Skeletal muscle satellite cell (primary cell): ENCODE measurements around the gene FAS.
A peak's percentile ranks its signal among the peaks of the same experiment; 100 is the strongest.
"Not testable (repeated sequence)": the region's sequence is repeated elsewhere in the genome, so short reads cannot be mapped to it uniquely, and the experiment has no call there.

Source experiments
- H3K27me3 ChIP-seq: 2 replicates; pipeline ENCODE4 v1.7.0; 2013; ENCODE audit warnings: low read length; ENCODE audit not compliant: control insufficient read depth, insufficient read depth
- H3K36me3 ChIP-seq: 2 replicates; pipeline ENCODE4 v1.7.0; 2013; ENCODE audit warnings: mild to moderate bottlenecking, control low read depth, low read length; ENCODE audit not compliant: insufficient read depth
- H3K4me1 ChIP-seq: 2 replicates; pipeline ENCODE4 v1.7.0; 2013; ENCODE audit warnings: low read length; ENCODE audit not compliant: control insufficient read depth, insufficient read depth
- H3K4me2 ChIP-seq: 2 replicates; pipeline ENCODE4 v1.7.0; 2013; ENCODE audit warnings: mild to moderate bottlenecking, low read length
- H3K4me3 ChIP-seq: 2 replicates; pipeline ENCODE4 v1.7.0; 2013; ENCODE audit warnings: low read length
- H3K9ac ChIP-seq: 2 replicates; pipeline ENCODE4 v1.7.0; 2013; ENCODE audit warnings: mild to moderate bottlenecking, low read depth, low read length, moderate library complexity
- H3K9me3 ChIP-seq: replicated peaks from 2 replicates; pipeline ENCODE4 v1.7.0; 2013; ENCODE audit warnings: mild to moderate bottlenecking, control low read depth, low read length

FAS gene

GRCh38 chr10:88994019-88994418 is 3.4 kb downstream of the FAS start:
- H3K4me1 ChIP-seq = peaks cover 37% of the 10 kb centered on the region
- no peaks in the 10 kb centered on the region for H3K27me3 ChIP-seq
- no peaks in the 10 kb centered on the region for H3K36me3 ChIP-seq
- H3K9me3 ChIP-seq = no peaks in the 10 kb centered on the region
- peak overlapping the region; percentile 92 for H3K4me2 ChIP-seq
- peak overlapping the region; percentile 84 for H3K4me3 ChIP-seq
- H3K9ac ChIP-seq = peak overlapping the region; percentile 95

- no peak overlapping the region for H3K9ac ChIP-seq
- H3K36me3 ChIP-seq = no peaks in the 10 kb centered on the region
- no peak overlapping the region for H3K4me2 ChIP-seq
- H3K4me1 ChIP-seq = peaks cover 38% of the 10 kb centered on the region
- H3K4me3 ChIP-seq = no peak overlapping the region
- H3K9me3 ChIP-seq = no peaks in the 10 kb centered on the region
- H3K27me3 ChIP-seq = no peaks in the 10 kb centered on the region
These were observed 4.7 kb downstream of the FAS start for GRCh38 chr10:88995156-88995876.

DNA sequence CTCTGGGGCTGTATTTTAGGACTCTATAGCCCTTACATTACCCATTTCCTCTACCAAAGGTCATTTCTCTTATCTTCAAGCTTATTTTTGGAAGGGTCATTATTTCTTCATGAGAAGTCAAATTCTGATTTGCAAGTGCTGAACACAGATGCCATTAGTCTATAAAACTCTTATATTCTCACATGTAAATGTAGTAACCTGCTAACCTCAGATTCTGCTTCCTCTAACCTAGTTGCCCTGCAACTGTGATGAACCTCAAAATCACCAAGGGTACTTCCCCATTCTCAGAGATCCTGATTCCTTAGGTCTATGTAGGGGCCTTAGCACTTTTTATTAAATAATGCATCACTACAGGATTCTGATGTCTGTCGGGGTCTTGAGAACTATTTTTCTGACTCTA is 6.3 kb downstream of the FAS start:
- H3K9ac ChIP-seq = no peak overlapping the region
- H3K9me3 ChIP-seq = no peaks in the 10 kb centered on the region
- H3K4me1 ChIP-seq = peaks cover 54% of the 10 kb centered on the region
- H3K4me2 ChIP-seq = no peak overlapping the region
- H3K4me3 ChIP-seq = no peak overlapping the region
- H3K36me3 ChIP-seq = no peaks in the 10 kb centered on the region
- H3K27me3 ChIP-seq = no peaks in the 10 kb centered on the region

DNA sequence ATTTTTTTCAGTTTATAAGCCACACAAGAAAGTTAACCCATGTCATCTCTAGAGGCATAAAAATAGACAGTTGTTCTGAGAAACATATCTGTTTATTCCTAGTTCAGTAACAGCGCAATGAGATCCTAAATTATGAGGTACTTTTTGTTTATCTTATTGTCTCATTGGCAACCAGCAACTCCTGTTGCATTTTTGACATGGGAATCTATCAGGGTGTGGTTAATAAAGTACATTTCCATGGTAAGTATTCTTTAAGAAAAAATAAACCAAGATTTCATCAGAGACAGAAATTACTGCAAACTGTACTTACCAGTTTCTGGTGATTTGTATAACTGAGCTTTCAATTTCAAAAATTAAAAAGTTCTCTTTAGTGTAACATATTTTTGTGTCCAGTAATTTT is 9.0 kb downstream of the FAS start:
- peak overlapping the region; percentile 36 for H3K4me3 ChIP-seq

DNA sequence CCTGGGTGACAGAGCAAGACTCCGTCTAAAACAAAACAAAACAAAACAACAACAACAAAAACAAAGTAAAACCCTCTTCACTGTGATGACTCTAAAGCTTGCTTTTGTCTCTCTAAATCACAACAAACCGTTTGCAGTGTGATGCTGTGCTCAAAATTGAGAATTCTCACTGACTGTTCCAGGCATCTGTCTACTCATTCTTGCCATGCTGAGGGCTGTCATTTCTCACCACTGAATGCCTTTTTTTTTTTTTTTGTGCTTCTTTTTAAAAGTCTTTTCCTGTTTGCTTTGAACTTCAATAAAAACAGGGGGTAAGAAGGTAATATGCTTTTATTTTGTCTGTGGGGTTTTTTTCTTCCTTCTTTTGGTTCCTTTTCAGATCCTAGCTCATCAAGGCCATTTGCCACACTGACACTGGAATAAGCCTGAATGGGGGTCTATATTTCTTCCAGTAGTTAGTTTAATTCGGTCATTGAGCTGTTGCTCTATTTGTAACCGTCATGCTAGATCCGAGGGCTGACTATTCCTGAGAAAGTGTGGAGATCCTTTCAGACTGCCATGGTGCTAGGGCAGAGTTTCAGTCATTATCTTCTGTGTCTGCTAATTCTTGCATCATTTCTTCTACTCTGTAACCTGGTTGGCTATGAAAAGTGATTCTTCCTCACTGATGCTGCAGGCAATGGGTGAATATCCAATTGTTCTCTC is 10.6 kb downstream of the FAS start:
- Histone ChIP-seq H3K27me3 (no peaks in the 10 kb centered on the region), H3K36me3 (peaks cover 12% of the 10 kb centered on the region), H3K4me1 (peaks cover 30% of the 10 kb centered on the region), H3K4me3 (peak overlapping the region; percentile 51), H3K9me3 (no peaks in the 10 kb centered on the region), H3K9ac (peak overlapping the region; percentile 77), H3K4me2 (peak overlapping the region; percentile 74)

More for the DNA sequence above, 9.0 kb downstream of the FAS start:
- peak overlapping the region; percentile 77 for H3K9ac ChIP-seq
- H3K9me3 ChIP-seq = no peaks in the 10 kb centered on the region
- peaks cover 12% of the 10 kb centered on the region for H3K36me3 ChIP-seq
- H3K27me3 ChIP-seq = no peaks in the 10 kb centered on the region
- peak overlapping the region; percentile 74 for H3K4me2 ChIP-seq
- H3K4me1 ChIP-seq = peaks cover 40% of the 10 kb centered on the region

DNA sequence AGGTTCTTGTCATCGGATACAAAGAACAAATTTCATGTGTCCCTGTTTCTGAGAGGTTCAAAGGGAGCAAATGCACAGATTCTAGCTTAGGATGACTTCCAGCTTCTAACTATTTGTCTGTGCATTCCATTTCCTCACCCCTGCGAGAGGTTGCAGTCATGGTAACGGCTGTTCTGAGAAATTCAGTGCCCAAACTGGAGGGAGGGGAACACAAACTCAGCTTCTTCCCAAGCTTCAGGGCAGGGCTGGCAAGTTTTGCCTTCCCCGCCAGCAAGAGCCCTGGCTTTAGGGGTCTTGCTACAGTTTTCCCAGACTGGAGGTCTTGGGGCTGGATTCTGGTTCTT is 11.1 kb downstream of the FAS start:
- Histone ChIP-seq H3K27me3 (no peaks in the 10 kb centered on the region), H3K4me2 (peak overlapping the region; percentile 74), H3K4me3 (no peak overlapping the region), H3K4me1 (peaks cover 30% of the 10 kb centered on the region), H3K9me3 (no peaks in the 10 kb centered on the region), H3K36me3 (peaks cover 12% of the 10 kb centered on the region), H3K9ac (no peak overlapping the region)

DNA sequence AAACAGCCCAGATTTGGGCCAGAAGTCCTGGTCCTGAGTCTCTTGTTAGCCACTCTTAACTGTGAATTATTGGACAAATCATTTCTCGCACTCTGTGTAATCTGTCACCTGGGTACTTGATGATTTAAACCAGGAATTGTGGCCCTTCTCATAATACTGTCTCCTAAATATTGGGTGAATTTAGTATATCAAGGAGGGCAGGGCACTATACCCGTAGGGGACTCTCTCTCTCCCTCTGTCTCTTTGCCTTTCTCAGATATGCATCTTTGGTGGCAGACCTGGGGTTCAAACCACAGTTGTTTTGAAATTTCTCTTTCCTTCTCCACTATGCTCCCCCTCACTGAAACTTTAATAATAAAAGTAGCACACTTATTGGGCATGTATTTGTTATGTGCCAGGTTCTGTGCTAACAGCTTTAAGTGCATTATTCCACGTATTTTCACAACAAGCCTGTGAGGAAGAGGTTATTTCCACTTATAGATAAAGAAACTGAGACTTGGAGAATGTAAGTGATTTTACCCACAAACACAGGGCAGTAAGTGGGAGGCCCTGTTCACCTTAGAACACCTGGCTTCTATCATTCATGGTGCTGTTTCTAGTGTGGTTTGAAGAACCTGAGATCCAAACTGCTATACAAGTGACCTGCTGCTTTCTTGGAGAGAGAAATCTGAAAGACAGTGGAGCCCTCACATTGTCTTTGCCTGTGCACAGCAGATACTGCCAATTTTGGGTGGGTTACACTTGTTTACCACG is 11.8 kb downstream of the FAS start:
- peaks cover 30% of the 10 kb centered on the region for H3K4me1 ChIP-seq
- H3K9me3 ChIP-seq = no peaks in the 10 kb centered on the region
- H3K27me3 ChIP-seq = no peaks in the 10 kb centered on the region
- H3K9ac ChIP-seq = no peak overlapping the region
- H3K4me3 ChIP-seq = no peak overlapping the region
- H3K36me3 ChIP-seq = peaks cover 13% of the 10 kb centered on the region
- H3K4me2 ChIP-seq = no peak overlapping the region

- no peaks in the 10 kb centered on the region for H3K9me3 ChIP-seq
- no peak overlapping the region for H3K4me2 ChIP-seq
- H3K9ac ChIP-seq = no peak overlapping the region
- H3K27me3 ChIP-seq = no peaks in the 10 kb centered on the region
- peaks cover 30% of the 10 kb centered on the region for H3K4me1 ChIP-seq
- no peak overlapping the region for H3K4me3 ChIP-seq
- peaks cover 22% of the 10 kb centered on the region for H3K36me3 ChIP-seq
These were observed 12.7 kb downstream of the FAS start for GRCh38 chr10:89003344-89003743.

DNA sequence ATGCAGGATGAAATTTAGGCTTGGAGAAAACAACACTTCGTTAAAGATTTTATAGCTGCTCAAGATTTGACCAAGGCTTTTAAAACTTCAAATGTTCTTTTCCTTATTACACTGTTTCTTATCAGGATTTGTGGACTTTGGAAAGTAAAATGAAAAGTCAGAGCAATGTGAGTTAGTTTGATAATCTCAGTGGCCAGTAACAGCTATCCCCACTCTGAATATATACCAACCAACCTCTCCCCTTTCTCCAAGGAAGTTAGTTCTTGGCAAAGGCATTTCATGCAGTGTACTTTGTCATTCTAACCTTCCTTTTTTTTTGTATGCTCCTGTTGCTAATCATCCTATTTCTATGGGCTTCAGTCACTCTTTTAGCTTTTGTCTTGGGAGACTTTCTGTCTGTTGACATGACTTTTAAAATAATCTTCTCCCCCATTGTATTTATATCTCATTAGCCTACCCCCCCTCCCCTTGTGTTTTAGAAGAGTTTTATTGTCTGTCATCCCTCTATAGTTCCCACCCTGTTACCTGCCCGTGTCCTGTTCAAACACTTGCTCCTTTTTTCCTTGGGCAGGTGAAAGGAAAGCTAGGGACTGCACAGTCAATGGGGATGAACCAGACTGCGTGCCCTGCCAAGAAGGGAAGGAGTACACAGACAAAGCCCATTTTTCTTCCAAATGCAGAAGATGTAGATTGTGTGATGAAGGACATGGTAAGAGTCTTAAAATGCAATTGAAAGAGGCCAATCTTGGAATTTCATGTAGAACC is 16.7 kb downstream of the FAS start:
- H3K36me3 ChIP-seq = peaks cover 59% of the 10 kb centered on the region
- H3K9me3 ChIP-seq = no peaks in the 10 kb centered on the region
- no peak overlapping the region for H3K4me2 ChIP-seq
- H3K27me3 ChIP-seq = no peaks in the 10 kb centered on the region
- H3K9ac ChIP-seq = no peak overlapping the region
- H3K4me1 ChIP-seq = no peaks in the 10 kb centered on the region
- no peak overlapping the region for H3K4me3 ChIP-seq

- H3K4me2 ChIP-seq, H3K9me3 ChIP-seq, H3K9ac ChIP-seq, H3K4me1 ChIP-seq, H3K27me3 ChIP-seq, H3K4me3 ChIP-seq: not testable (repeated sequence)
- peaks cover 57% of the 10 kb centered on the region for H3K36me3 ChIP-seq
These were observed 28.2 kb downstream of the FAS start for GRCh38 chr10:89018700-89019346.
